Vagina (tissue), 2 donors: ENCODE results near the gene SETBP1. TPM values are rescaled to one million over a fixed set of nuclear protein-coding genes. Genes with fewer than 3 reads are reported as not detected.

ENCODE experiments used
- DNase-seq, 2 donors: peaks; one replicate each; pipeline ENCODE4 v3.0.0-alpha.2; 2017; ENCODE audit errors: extremely low spot score in 2 of 2
- H3K27ac ChIP-seq: fragments of 200-600 bp; sonication (generic); one replicate; pipeline ENCODE4 v1.5.1; 2019
- H3K27me3 ChIP-seq: fragments of 200-600 bp; sonication (generic); one replicate; pipeline ENCODE4 v1.5.1; 2019
- H3K36me3 ChIP-seq, 2 donors: fragments of 200-600 bp; sonication (generic); one replicate each; pipeline ENCODE4 v1.5.1; 2017 to 2019
- H3K4me1 ChIP-seq: fragments of 200-600 bp; sonication (generic); one replicate; pipeline ENCODE4 v1.5.1; 2019
- H3K4me3 ChIP-seq, 2 donors: fragments of 200-600 bp; sonication (generic); 1 replicate in 1 of 2; 2 replicates in 1 of 2; pipeline ENCODE4 v1.5.1; 2016 to 2019
- H3K9me3 ChIP-seq: fragments of 200-600 bp; sonication (generic); one replicate; pipeline ENCODE4 v1.5.1; 2019
- POLR2A ChIP-seq, 2 donors: fragments of 450-650 bp; IDR thresholded peaks; one replicate each; pipeline ENCODE4 v1.6.1; 2017; ENCODE audit warnings: antibody characterized with exemption in 2 of 2, mild to moderate bottlenecking in 2 of 2, moderate library complexity in 2 of 2
- POLR2AphosphoS5 ChIP-seq, 2 donors: sonication (generic); formaldehyde crosslinking; IDR thresholded peaks; one replicate each; pipeline ENCODE4 v1.9.0; 2017; ENCODE audit warnings: antibody characterized with exemption in 2 of 2, mild to moderate bottlenecking in 2 of 2, low read depth in 1 of 2; ENCODE audit not compliant: insufficient read depth in 1 of 2
- intact Hi-C: fragments of 100-400 bp; cut with DNase I; formaldehyde crosslinking; loops from one replicate; pipeline ENCODE4 v1.15.1; 2023
- total RNA-seq: library from RNA; depleted of rRNA; stranded (reverse); fragments of >200 nt; gene quantifications from one replicate; pipeline ENCODE4 v1.2.3, GENCODE V29; 2016
- TF ChIP-seq, protein P1 (sequence below), 3 experiments: fragments of 450-650 bp in 2 of 3; fragments of 200-600 bp in 1 of 3; sonication (generic) in 1 of 3; IDR thresholded peaks; one replicate each; pipeline ENCODE4 v1.5.1; 2017 to 2019; ENCODE audit warnings: antibody characterized with exemption in 3 of 3, mild to moderate bottlenecking in 2 of 3, moderate library complexity in 2 of 3

SETBP1 gene
- total RNA-seq, 1 donor from 2014 or later, result 38.1 TPM

DNA sequence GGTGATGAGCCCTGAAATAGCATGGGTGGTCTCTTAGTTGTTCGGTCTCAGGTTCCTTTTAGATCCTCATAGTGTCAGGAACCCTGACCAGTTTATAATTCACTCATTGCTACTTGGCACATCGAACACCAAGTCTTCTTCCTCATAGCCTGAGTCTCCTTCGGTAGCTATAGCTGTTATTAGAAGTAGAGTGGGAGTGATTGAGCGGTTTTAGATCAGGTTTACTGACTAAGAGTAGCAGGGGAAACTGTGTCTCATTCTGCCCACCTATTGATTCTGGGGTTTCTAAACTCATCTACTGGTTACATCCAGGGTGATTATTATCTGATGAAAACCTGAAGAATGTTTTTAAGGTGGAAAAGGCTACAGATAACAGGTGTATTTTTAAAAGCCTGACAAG lies 114.6 kb downstream of the SETBP1 start:
- intact Hi-C loops, result no loop called here
- H3K36me3 ChIP-seq, result no peaks in the 10 kb centered on the region
- H3K9me3 ChIP-seq, result no peaks in the 10 kb centered on the region
- H3K4me3 ChIP-seq, result no peak overlapping the region
- DNase-seq, result no peak
- H3K27ac ChIP-seq, result no peak overlapping the region
- TF ChIP-seq POLR2AphosphoS5 (IDR thresholded peaks at IDR 0.05; ENCODE audit: insufficient read depth in 1 of 2, low read depth in 1 of 2) (no peak), POLR2A (IDR thresholded peaks at IDR 0.05) (no peak)
- TF ChIP-seq, protein P1, sequence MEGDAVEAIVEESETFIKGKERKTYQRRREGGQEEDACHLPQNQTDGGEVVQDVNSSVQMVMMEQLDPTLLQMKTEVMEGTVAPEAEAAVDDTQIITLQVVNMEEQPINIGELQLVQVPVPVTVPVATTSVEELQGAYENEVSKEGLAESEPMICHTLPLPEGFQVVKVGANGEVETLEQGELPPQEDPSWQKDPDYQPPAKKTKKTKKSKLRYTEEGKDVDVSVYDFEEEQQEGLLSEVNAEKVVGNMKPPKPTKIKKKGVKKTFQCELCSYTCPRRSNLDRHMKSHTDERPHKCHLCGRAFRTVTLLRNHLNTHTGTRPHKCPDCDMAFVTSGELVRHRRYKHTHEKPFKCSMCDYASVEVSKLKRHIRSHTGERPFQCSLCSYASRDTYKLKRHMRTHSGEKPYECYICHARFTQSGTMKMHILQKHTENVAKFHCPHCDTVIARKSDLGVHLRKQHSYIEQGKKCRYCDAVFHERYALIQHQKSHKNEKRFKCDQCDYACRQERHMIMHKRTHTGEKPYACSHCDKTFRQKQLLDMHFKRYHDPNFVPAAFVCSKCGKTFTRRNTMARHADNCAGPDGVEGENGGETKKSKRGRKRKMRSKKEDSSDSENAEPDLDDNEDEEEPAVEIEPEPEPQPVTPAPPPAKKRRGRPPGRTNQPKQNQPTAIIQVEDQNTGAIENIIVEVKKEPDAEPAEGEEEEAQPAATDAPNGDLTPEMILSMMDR (IDR thresholded peaks at IDR 0.05), result no peak
- peaks cover 30% of the 10 kb centered on the region for H3K4me1 ChIP-seq
- H3K27me3 ChIP-seq, result no peaks in the 10 kb centered on the region

DNA sequence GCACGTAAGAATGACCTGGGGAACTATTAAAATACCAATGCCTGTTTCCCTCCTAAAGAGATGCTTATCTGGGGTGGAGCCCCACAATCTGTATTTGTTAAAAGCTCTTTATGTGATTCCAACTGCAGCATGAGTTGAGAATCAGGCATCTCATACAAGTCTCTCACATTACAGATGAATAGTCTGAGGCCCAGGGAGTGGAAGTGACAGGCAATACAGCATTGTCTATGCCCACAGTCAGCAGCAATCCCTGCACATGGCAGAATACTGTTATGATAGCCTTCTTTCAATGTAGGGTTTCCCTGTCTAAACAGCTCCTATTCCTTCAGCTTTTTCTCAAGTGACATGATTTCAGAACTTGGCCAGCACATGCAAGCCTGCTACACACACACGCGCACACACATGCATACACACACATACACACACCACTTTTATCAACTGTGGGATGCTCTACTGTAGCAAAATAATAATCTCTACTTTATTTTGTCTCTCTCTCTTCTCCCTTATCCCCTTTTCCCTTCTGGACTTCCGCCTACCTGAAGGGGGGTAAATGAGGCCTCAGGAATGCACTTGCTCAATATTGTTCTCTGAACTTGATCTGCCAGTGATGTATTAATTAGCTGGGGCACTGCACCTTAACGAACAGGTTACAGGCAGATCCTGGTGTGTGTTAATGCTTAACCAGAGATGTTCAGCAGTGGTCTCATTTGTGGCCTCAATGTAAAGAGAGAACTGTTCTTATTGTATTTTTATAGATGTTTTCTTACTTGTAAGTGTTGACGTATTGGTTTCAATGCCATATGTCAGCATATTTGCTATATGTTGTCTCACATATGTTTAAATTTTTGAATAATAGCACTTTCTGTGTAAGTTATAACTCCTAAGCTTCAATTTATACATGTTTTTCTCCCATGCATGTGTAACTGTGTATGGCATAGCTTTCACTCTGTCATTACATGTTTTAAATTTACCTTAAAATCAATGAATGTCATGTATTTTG lies 116.0 kb downstream of the SETBP1 start:
- Histone ChIP-seq H3K4me3 (no peak overlapping the region), H3K4me1 (peaks cover 16% of the 10 kb centered on the region), H3K27me3 (no peaks in the 10 kb centered on the region), H3K9me3 (no peaks in the 10 kb centered on the region), H3K36me3 (no peaks in the 10 kb centered on the region), H3K27ac (no peak overlapping the region)
- intact Hi-C loops, result no loop called here
- no peak for DNase-seq
- TF ChIP-seq, protein P1 (IDR thresholded peaks at IDR 0.05), result no peak
- no peak for TF ChIP-seq POLR2AphosphoS5 (IDR thresholded peaks at IDR 0.05; ENCODE audit: insufficient read depth in 1 of 2, low read depth in 1 of 2)
- no peak for TF ChIP-seq POLR2A (IDR thresholded peaks at IDR 0.05)

GRCh38 chr18:44798433-44799048 lies 117.9 kb downstream of the SETBP1 start:
- H3K27ac ChIP-seq, result no peak overlapping the region

DNA sequence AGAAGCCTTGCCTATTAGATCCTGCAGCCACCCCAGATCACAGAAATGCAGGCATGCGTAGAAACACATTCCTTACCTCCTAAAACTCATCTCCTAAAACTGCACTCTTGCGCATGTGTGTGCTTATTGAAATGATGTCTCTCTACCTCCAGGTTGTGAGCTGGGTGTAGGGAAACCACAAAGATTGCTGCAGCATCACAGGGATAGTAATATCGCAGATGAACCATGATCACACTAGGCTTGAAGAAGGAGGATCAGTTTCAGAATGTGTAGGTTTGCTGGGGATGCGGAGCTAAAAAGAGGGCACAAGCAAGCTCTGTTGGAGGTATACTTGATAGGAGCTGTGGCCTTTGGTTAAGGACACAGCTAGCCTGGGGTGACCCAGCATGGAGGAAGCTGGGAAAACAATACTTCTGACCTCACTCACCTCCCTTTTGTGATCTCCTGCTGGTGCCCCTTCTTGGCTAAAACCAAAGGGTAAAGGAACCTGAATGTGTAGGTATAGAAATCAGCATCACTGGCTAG lies 118.8 kb downstream of the SETBP1 start:
- Histone ChIP-seq H3K27ac (no peak overlapping the region), H3K36me3 (no peaks in the 10 kb centered on the region), H3K27me3 (no peaks in the 10 kb centered on the region), H3K4me3 (no peak overlapping the region), H3K9me3 (no peaks in the 10 kb centered on the region), H3K4me1 (peaks cover 22% of the 10 kb centered on the region)
- TF ChIP-seq POLR2A (IDR thresholded peaks at IDR 0.05) (no peak), POLR2AphosphoS5 (IDR thresholded peaks at IDR 0.05; ENCODE audit: insufficient read depth in 1 of 2, low read depth in 1 of 2) (no peak)
- TF ChIP-seq, protein P1 (IDR thresholded peaks at IDR 0.05), result no peak
- DNase-seq, result no peak
- intact Hi-C loops, result no loop called here

More at GRCh38 chr18:44798433-44799048, 117.9 kb downstream of the SETBP1 start:
- H3K4me1 ChIP-seq, result peaks cover 13% of the 10 kb centered on the region
- no peaks in the 10 kb centered on the region for H3K9me3 ChIP-seq
- no peak for TF ChIP-seq POLR2A (IDR thresholded peaks at IDR 0.05)
- no peak for TF ChIP-seq POLR2AphosphoS5 (IDR thresholded peaks at IDR 0.05; ENCODE audit: insufficient read depth in 1 of 2, low read depth in 1 of 2)
- TF ChIP-seq, protein P1 (IDR thresholded peaks at IDR 0.05), result no peak
- no peak for DNase-seq
- H3K4me3 ChIP-seq, result no peak overlapping the region
- H3K36me3 ChIP-seq, result no peaks in the 10 kb centered on the region
- H3K27me3 ChIP-seq, result no peaks in the 10 kb centered on the region
- intact Hi-C loops, result no loop called here
